AG04449 (cell line): Measurements from ENCODE around the gene REM1.
"Not testable (repeated sequence)": the region's sequence is repeated elsewhere in the genome, so short reads cannot be mapped to it uniquely, and the experiment has no call there.

Source experiments
- CTCF ChIA-PET: fragments of 350-600 bp; formaldehyde crosslinking; extraction: SDS; loops from one replicate; lab custom pipeline; 2021; ENCODE audit warnings: antibody characterized with exemption; lab: Yijun Ruan, JAX
- POLR2A ChIA-PET: fragments of 400-600, 350-600 bp; formaldehyde crosslinking; extraction: SDS; loops from one replicate; lab custom pipeline; 2020; ENCODE audit warnings: antibody characterized with exemption, inconsistent platforms; lab: Yijun Ruan, JAX
- DNase-seq: peaks from one replicate; pipeline ENCODE4 v3.0.0-alpha.2; 2010; ENCODE audit warnings: low read depth, low spot score
- H3K4me3 ChIP-seq: 2 replicates; pipeline ENCODE4 v1.5.1; 2011; ENCODE audit warnings: low read depth, mild to moderate bottlenecking, control low read depth, low read length
- TF ChIP-seq, protein P1 (sequence below): IDR thresholded peaks from one replicate; pipeline ENCODE4 v1.5.1; 2011; ENCODE audit warnings: mild to moderate bottlenecking, moderate library complexity, low read length, control low read depth, inconsistent platforms; ENCODE audit not compliant: insufficient read depth; ENCODE audit errors: missing control alignments

REM1 gene

DNA sequence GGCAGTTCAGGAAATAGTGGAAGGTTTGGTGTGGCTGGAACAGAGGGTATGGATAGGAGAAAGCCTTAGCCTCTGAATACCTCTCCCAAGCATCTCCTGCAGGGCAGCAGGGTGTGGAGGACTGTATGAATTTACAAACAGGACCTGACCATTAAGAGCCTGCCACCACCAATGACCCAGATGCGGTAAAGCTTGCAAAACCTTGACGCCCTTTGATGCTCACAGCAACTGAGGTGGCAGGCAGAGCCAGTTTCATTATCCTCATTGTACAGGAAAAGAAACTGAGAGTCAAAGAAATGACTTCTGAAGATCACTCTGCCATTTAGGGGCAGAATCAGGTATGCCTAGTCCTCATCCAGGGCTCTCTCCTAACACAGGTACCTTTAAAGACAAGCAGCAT is 41.6 kb downstream of the REM1 start:
- ChIA-PET POLR2A (no interaction called here), CTCF (interaction anchor here (1.1 to 9.4 kb wide), 7 partner anchors 14 to 96 kb away, joined by 3 to 72 read pairs (median 5); no protein-coding TSS in a partner anchor)
- no peak for DNase-seq
- TF ChIP-seq, protein P1, sequence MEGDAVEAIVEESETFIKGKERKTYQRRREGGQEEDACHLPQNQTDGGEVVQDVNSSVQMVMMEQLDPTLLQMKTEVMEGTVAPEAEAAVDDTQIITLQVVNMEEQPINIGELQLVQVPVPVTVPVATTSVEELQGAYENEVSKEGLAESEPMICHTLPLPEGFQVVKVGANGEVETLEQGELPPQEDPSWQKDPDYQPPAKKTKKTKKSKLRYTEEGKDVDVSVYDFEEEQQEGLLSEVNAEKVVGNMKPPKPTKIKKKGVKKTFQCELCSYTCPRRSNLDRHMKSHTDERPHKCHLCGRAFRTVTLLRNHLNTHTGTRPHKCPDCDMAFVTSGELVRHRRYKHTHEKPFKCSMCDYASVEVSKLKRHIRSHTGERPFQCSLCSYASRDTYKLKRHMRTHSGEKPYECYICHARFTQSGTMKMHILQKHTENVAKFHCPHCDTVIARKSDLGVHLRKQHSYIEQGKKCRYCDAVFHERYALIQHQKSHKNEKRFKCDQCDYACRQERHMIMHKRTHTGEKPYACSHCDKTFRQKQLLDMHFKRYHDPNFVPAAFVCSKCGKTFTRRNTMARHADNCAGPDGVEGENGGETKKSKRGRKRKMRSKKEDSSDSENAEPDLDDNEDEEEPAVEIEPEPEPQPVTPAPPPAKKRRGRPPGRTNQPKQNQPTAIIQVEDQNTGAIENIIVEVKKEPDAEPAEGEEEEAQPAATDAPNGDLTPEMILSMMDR: no peak
- H3K4me3 ChIP-seq: peak overlapping the region; percentile 99; the same call in 1 of the 2 replicates

DNA sequence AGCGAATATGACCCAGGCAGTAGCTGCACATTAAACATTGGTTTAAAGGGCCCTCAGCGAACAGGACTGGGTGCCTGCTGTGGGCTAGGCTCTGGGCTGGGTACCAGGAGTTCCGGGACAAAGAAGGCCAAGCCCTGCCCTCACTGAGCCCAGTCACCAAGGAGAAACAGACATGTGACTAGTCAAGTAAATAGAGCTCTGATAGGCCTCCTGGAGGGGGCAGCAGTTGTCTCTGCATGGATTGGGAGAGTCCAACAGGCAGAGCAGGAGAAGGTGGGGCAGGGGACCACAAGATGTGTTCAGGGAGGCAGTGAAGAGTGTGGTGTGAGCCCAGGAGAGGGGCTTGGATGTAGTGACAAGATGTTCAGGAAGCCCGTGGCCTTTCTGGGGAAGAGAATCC is 42.3 kb downstream of the REM1 start:
- TF ChIP-seq, protein P1: no peak
- ChIA-PET CTCF (interaction anchor here (0.8 to 9.4 kb wide), 9 partner anchors 12 to 95 kb away, joined by 3 to 72 read pairs (median 3); no protein-coding TSS in a partner anchor), POLR2A (no interaction called here)
- H3K4me3 ChIP-seq: 0 out of 2 replicates have a peak overlapping the region, but pooled peaks have one; percentile 2
- no peak for DNase-seq

DNA sequence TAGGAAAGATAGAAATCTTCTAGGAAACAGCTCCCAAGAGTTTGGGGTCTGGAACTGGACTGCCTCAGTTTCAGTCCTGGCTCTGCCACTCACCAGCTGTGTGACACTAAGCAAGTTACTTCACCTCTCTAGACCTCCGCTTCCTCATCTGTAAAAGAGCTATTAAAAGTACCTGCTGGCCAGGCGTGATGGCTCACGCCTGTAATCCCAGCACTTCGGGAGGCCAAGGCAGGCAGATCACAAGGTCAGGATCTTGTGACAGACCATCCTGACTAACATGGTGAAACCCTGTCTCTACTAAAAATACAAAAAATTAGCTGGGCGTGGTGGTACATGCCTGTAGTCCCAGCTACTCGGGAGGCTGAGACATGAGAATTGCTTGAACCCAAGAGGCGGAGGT is 46.2 kb downstream of the REM1 start:
- POLR2A ChIA-PET: interaction anchor here (0.7 to 1.1 kb wide), 2 partner anchors 23 to 81 kb away, joined by 3 read pairs; no protein-coding TSS in a partner anchor
- CTCF ChIA-PET: interaction anchor here (0.6 to 9.4 kb wide), 9 partner anchors 8 to 95 kb away, joined by 3 to 72 read pairs (median 5); no protein-coding TSS in a partner anchor
- not testable (repeated sequence) for DNase-seq, H3K4me3 ChIP-seq

DNA sequence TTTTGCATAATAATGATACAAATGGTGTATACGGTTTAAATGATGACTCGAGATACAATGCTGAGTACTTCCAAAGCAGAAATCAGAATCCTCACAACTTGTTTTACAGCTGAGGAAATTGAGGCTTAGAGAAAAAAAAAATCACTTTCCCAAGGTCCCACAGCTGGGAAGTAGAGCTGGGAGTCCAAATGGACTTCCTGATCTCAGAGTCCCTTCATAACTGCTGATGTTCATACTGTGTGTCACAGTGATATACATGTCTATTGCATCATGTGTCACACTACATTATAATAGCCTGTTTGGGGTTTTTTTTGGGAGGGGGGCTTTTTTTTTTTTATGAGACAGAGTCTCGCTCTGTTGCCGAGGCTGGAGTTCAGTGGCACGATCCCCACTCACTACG is 47.6 kb downstream of the REM1 start:
- TF ChIP-seq, protein P1: no peak
- POLR2A ChIA-PET: no interaction called here

DNA sequence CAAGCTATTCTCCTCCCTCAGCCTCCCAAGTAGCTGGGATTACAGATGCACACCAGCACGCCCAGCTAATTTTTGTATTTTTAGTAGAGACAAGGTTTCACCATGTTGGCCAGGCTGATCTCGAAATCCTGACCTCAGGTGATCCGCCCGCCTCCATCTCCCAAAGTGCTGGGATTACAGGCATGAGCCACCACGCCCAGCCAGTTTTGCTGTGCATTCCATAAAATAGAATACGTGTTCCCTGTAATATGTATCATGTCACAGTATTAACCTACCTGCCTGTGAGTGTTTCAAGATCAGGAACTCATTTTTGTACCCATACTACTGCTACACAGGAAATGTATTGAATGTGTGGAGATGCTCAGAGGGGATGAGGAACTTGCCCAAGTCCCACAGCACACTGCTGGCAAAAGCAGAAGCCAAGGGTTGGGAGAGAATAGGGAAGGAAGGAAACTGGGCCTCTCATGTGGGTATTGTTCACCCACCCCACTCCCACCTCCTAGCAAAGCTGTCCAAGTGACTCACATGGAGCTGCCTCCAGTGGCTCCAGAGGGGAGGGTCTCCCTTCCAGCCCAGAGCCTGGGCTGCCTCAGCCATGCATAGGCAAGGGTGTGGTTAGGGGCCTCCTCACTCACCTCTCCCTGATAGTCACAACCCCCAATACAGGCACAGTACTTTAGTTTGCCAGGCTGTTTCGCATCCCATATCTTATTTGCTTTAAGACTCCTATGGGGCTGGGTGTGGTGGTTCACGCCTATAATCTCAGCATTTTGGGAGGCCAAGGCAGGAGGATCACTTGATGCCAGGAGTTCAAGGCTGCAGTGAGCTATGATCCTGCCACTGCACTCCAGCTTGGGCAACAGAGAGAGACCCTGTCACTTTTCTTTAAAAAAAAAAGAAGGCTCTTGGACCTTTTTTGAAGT is 48.5 kb downstream of the REM1 start:
- TF ChIP-seq, protein P1: no peak

More for the DNA sequence above, 47.6 kb downstream of the REM1 start:
- no peak for DNase-seq
- CTCF ChIA-PET: interaction anchor here (0.9 to 1.9 kb wide), 5 partner anchors 10 to 90 kb away, joined by 3 to 5 read pairs (median 4); no protein-coding TSS in a partner anchor
- no peak overlapping the region for H3K4me3 ChIP-seq

DNA sequence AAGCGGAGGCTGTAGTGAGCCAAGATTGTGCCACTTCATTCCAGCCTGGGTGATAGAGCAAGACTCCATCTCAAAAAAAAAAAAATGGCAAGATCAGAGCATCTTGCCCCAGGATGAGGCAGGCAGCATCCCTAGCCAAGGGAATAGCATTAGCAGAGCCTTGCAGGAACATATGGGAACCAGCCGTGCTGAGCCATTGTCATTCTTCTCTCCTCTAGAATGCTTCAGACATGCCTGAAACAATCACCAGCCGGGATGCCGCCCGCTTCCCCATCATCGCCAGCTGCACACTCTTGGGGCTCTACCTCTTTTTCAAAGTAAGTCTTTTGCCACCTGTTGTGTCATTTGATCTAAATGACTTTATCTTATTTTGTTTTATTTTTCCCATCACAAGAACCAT is 52.2 kb downstream of the REM1 start:
- TF ChIP-seq, protein P1: no peak
- H3K4me3 ChIP-seq: no peak overlapping the region
- CTCF ChIA-PET: interaction anchor here (1.0 to 2.1 kb wide), 3 partner anchors 12 to 86 kb away, joined by 3 to 8 read pairs (median 5); partner anchors contain the start of gene HM13
- DNase-seq: no peak
- POLR2A ChIA-PET: no interaction called here

More for the DNA sequence above, 48.5 kb downstream of the REM1 start:
- no peak overlapping the region for H3K4me3 ChIP-seq
- POLR2A ChIA-PET: interaction anchor here (0.6 to 1.0 kb wide), 2 partner anchors 22 to 81 kb away, joined by 3 to 4 read pairs; partner anchors contain the start of gene ID1
- CTCF ChIA-PET: interaction anchor here (0.7 to 1.9 kb wide), 7 partner anchors 35 to 89 kb away, joined by 3 to 5 read pairs (median 3); no protein-coding TSS in a partner anchor
- no peak for DNase-seq
